Activated T-cell treated with anti-CD3 and anti-CD28 coated beads, Interleukin-2, amount 50 U/mL, for 24 hours (primary cell): ENCODE data around the gene IL1RAP.

Experiments used
- DNase-seq: peaks from one replicate; pipeline ENCODE4 v3.0.0-alpha.2; 2020
- H3K27ac Mint-ChIP-seq: 2 replicates; pipeline ENCODE4 v1.8.0; 2020; ENCODE audit warnings: mild to moderate bottlenecking, mixed read lengths
- H3K27me3 Mint-ChIP-seq: 2 replicates; pipeline ENCODE4 v1.8.0; 2020; ENCODE audit warnings: mixed read lengths
- H3K36me3 Mint-ChIP-seq: 2 replicates; pipeline ENCODE4 v1.8.0; 2020; ENCODE audit warnings: low read depth, mixed read lengths
- H3K4me1 Mint-ChIP-seq: 2 replicates; pipeline ENCODE4 v1.8.0; 2020; ENCODE audit warnings: low read depth, mixed read lengths
- H3K4me3 Mint-ChIP-seq: 2 replicates; pipeline ENCODE4 v1.8.0; 2020; ENCODE audit warnings: mild to moderate bottlenecking, moderate library complexity, mixed read lengths
- H3K9me3 Mint-ChIP-seq: 2 replicates; pipeline ENCODE4 v1.8.0; 2020; ENCODE audit warnings: mixed read lengths

IL1RAP gene

DNA sequence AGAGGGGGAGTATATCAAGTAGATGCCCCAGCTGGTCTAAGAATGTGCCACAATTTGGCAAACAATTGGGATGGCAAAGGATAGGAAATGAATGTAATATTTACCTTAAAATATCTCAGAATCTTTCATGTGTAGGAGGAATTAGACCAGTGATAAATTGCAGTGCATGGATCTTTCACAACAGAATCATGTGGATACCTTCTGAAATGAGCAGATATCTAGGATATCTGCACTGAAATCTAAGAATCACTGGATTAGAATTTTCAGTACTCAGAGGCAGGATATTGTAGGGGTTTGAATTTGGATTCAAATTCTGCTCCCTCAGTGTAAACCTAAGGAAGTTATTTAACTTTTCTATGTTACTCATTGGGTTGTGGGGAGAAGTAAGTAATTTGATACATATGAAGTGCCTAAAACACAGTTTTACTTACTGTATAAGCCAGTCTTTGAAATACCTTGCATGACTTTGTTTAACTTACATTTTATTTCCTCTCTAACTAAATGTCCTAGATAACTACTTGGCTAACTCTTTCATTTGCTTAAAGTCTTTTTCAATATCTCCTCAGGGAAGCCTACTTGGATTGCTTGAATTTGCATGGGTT, 8.8 kb downstream of the IL1RAP start:
- no peak for DNase-seq
- Mint-ChIP-seq H3K36me3 (peaks cover 34% of the 10 kb centered on the region), H3K27me3 (no peaks in the 10 kb centered on the region), H3K4me3 (no peak overlapping the region), H3K4me1 (peaks cover 22% of the 10 kb centered on the region), H3K9me3 (peaks cover 2% of the 10 kb centered on the region), H3K27ac (no peak overlapping the region)

DNA sequence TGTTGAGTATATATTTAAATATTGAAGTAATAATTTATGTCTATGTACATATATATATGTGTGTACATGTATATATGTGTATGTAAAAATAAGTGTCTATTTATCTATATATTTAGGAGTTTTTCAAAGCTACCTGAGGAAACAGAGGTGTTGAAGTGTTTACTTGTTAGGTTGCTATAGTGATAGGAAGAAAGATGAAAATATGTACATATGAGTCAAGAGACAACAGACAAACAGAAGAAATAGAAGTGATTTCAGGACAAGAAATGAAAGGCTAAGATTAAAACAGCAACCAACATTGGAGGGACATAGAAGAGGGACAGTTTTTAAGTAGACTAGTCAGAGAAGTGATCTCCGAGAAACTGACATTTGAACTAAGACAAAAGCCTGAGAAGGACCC, 11.1 kb downstream of the IL1RAP start:
- Mint-ChIP-seq H3K27me3 (no peaks in the 10 kb centered on the region), H3K4me1 (peaks cover 13% of the 10 kb centered on the region), H3K27ac (no peak overlapping the region), H3K36me3 (peaks cover 32% of the 10 kb centered on the region), H3K9me3 (no peaks in the 10 kb centered on the region), H3K4me3 (no peak overlapping the region)
- no peak for DNase-seq

DNA sequence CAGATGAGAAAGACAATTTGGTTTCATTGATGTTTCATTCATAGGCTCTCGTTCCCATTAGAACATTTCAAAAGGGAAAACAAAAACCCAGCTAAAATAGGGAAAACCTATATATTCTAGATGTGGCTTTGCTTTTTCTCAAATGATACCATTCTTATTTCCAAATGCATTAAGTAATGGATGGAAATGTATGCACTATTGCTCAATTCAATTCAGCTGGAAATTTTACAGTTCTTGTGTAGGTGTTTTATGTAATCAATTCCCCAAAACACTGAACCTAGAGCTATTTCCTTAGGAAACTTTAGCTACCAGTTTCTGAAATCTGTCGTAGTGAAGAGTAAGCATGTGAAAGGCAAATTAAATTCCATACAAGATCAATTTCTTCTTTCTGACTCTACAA, 11.7 kb downstream of the IL1RAP start:
- DNase-seq = no peak
- Mint-ChIP-seq H3K36me3 (peaks cover 26% of the 10 kb centered on the region), H3K27me3 (no peaks in the 10 kb centered on the region), H3K9me3 (no peaks in the 10 kb centered on the region), H3K27ac (no peak overlapping the region), H3K4me3 (no peak overlapping the region), H3K4me1 (peaks cover 9% of the 10 kb centered on the region)

DNA sequence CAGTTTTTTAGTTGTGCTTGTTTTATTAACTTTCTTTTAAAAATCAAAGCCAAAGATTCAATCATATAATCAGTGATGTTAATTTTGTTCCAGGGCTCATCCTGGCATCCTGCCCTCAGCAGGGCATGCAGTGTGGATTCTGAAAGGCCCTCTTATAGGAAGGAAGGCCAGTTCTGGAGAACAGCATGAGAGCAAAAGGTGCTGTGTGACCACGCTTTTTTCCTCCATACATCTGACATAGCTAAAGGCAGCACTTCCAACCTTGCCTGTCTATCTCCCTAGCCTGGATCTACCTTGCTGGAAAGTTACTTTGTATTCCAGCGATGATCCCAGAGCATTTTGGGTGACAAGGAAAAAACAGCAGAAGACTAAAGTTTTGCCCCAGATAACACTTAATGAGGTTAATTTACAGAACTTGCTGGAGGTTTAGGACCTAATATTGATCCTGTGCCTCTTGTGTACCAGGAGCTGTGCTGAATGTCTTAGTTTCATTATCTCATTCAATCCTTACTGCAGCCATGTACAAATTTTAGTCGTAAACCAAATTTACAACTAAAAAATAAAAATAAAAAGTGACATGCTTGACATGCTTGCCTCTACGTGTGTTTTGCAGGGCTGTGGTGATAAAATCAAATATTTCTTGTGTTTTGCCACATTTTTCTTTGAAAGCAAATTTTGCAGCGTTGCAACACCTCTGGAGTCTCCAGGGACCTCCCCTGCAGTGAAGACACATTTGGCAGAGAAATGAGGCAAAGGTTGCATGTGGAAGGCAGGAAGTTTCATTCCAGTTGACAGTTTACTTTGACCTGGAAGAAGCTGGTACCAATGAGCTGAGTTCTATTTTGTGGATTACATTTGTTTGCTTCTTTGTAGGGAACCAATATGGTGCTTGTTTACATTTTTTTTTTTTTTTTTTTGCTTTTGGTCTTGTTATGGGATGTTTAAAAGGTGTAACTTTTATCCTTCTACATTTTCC, 13.2 kb downstream of the IL1RAP start:
- no peaks in the 10 kb centered on the region for H3K9me3 Mint-ChIP-seq
- no peak for DNase-seq
- H3K27me3 Mint-ChIP-seq = no peaks in the 10 kb centered on the region
- peaks cover 30% of the 10 kb centered on the region for H3K36me3 Mint-ChIP-seq
- H3K4me3 Mint-ChIP-seq = no peak overlapping the region
- H3K27ac Mint-ChIP-seq = no peak overlapping the region
- peaks cover 9% of the 10 kb centered on the region for H3K4me1 Mint-ChIP-seq

DNA sequence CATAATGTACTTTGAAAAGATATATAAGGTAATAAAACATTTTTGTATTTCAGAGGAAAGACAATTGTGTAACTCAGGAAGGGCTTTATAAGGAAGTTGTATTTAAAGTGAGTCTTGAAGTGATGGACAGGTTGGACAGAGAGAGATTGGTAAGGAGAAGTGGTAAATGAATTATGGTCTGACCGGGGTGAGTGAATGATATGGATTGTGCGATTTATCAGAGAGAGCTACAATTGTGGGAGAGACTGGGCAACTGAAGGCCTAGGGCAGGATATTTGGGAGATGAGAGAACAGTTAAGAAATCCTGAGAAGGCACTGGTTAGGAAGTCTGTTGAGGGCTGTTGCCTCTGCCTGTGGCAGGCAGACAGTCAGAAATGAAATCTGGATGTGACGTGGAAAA, 14.8 kb downstream of the IL1RAP start:
- Mint-ChIP-seq H3K9me3 (no peaks in the 10 kb centered on the region), H3K4me3 (no peak overlapping the region), H3K27me3 (no peaks in the 10 kb centered on the region), H3K4me1 (peaks cover 18% of the 10 kb centered on the region), H3K27ac (no peak overlapping the region), H3K36me3 (peaks cover 38% of the 10 kb centered on the region)
- no peak for DNase-seq

DNA sequence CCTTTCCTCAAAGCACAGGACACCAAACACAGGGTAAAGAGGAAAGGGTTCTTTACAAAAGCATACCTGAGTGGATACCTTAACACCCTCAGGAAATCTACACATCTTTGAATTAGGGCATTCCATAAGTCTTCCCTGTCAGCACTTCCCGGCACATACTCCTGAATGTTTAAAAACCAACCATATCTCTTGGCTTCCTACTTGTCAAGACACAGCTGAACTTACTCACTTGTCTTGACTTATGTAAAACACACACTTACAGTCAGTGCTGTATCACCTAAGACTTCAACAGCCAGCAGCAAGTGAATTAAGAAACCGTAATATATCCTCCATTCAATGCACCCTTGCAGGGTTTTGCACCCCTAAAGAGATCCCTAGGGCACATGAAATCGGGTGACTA, 17.5 kb downstream of the IL1RAP start:
- Mint-ChIP-seq H3K4me3 (no peak overlapping the region), H3K9me3 (no peaks in the 10 kb centered on the region), H3K4me1 (peaks cover 26% of the 10 kb centered on the region), H3K27ac (no peak overlapping the region), H3K36me3 (peaks cover 49% of the 10 kb centered on the region), H3K27me3 (no peaks in the 10 kb centered on the region)
- no peak for DNase-seq

DNA sequence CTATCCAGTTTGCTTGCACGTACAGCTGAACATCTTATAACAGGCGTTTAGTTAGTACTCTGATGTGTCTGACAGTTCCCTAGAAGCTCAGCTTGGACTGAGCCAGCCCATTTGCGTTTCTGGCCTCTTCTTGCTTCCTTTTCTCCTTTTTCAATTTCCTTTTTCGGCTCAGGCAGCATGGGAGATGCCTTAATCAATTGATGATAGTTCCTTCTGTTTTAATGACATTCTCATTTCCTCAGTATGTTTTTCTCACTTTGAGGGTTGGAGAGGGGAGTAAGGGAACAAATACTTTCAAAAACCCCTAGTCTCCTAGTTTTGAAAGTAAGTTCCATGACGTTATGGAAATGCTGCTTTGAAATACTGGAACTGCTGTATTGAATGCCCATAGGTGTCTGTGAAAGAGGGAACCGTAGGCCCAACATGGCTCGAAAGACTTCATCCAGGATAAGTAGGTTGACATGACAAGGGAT, 18.9 kb downstream of the IL1RAP start:
- H3K36me3 Mint-ChIP-seq = peaks cover 43% of the 10 kb centered on the region
- H3K9me3 Mint-ChIP-seq = no peaks in the 10 kb centered on the region

DNA sequence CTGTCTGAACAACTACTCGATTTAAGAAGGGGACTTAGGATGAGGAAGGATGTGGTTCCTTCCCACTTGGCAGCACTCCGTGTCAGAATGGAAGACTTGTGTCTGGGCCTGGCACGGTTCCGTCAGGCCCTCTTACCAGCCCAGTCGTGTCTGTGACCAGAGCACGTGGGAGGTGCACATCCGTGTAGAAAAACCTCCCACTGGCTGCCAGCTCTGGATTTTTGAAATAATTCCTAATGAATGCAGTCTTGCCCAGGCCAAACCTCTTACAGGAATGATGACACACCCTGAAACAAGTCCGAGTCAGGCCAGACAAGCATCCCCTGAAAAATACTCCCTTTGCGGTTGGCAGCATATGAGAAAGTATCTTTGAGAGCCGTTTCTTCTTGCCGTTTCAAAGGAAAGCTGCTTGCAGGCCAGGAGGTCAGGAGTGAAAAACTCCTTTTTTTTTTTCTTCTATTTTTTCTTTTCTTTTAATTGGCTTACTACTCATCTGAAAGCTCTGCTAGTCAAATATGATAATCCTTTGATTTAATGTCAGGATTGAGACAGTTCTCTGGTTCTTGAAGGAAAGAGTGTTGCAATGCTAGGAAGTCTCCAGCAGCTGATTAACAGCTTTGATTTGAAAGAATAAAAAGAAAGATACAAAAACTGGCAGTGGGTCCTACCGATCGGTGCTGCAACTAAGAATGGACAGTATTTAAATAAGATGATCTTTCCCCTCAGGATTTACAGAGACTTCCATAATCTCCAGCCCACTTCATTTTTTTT, 19.8 kb downstream of the IL1RAP start:
- H3K4me3 Mint-ChIP-seq = no peak overlapping the region
- no peak for DNase-seq
- H3K27me3 Mint-ChIP-seq = no peaks in the 10 kb centered on the region
- H3K27ac Mint-ChIP-seq = no peak overlapping the region
- peaks cover 37% of the 10 kb centered on the region for H3K36me3 Mint-ChIP-seq
- no peaks in the 10 kb centered on the region for H3K9me3 Mint-ChIP-seq
- peaks cover 40% of the 10 kb centered on the region for H3K4me1 Mint-ChIP-seq

More for the DNA sequence above, 18.9 kb downstream of the IL1RAP start:
- Mint-ChIP-seq H3K4me3 (no peak overlapping the region), H3K27me3 (no peaks in the 10 kb centered on the region), H3K4me1 (peaks cover 31% of the 10 kb centered on the region), H3K27ac (no peak overlapping the region)
- no peak for DNase-seq

DNA sequence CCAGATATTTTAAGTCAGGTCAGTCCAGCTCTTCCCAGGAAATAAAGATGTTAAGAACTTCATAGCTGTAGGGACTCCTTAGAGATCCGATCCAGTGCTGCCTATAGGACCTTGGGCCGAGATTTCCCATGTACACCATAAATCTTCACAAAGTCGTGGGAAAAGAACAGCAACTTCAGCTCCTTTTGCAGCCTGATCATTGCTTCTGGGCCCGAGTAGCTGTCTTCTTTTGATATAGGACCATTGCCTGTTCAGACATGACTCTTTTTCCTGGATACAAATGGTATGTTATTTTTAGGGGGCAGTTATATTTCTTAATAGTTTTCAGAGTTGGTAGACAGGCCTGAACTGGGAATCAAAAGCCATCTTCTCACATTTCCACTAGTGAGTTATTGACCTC, 20.5 kb downstream of the IL1RAP start:
- Mint-ChIP-seq H3K4me3 (no peak overlapping the region), H3K9me3 (no peaks in the 10 kb centered on the region), H3K27me3 (no peaks in the 10 kb centered on the region), H3K36me3 (peaks cover 34% of the 10 kb centered on the region), H3K4me1 (peaks cover 42% of the 10 kb centered on the region), H3K27ac (no peak overlapping the region)
- no peak for DNase-seq

DNA sequence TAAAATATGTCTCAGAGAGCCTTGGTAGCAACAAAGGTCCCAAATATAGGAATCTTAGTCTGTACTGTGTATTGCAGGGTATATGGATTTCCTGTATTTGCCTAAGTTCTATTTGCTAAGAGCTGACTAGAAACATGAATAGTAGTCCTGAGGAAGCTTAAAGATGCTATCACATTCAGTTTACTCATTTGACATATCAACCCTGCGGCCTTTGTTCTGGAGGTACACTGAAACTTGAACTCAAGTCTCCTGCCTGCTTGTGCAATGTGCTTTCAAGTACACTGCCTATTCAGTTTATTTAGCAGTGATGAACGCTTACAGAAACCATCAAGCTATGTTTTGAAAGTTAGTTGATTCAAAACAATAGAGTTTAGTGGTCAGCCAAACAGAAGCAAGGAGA, 21.1 kb downstream of the IL1RAP start:
- Mint-ChIP-seq H3K4me1 (peaks cover 42% of the 10 kb centered on the region), H3K27ac (no peak overlapping the region), H3K27me3 (no peaks in the 10 kb centered on the region), H3K4me3 (no peak overlapping the region), H3K36me3 (peaks cover 34% of the 10 kb centered on the region), H3K9me3 (no peaks in the 10 kb centered on the region)
- no peak for DNase-seq

DNA sequence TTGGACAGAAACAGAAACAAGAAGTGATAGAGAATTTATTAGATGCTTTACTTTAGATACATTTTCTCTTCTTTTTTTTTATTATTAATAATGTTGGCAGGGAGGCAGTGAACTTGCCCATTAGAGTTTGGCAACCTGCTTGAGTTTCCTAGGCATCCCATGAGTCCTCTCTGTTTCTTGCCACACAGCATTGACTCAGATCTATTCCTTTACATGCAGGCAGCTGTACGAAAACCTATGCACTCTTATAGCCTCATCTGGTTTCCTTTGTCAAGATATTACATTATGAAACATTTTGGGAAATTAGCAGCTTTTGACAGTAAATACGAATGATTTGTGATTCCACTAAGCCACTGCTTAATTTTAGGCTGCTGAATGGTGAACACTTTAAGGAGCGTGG, 23.3 kb downstream of the IL1RAP start:
- Mint-ChIP-seq H3K27ac (no peak overlapping the region), H3K4me1 (peaks cover 50% of the 10 kb centered on the region), H3K4me3 (no peak overlapping the region), H3K9me3 (no peaks in the 10 kb centered on the region), H3K27me3 (no peaks in the 10 kb centered on the region), H3K36me3 (peaks cover 27% of the 10 kb centered on the region)
- DNase-seq = no peak

DNA sequence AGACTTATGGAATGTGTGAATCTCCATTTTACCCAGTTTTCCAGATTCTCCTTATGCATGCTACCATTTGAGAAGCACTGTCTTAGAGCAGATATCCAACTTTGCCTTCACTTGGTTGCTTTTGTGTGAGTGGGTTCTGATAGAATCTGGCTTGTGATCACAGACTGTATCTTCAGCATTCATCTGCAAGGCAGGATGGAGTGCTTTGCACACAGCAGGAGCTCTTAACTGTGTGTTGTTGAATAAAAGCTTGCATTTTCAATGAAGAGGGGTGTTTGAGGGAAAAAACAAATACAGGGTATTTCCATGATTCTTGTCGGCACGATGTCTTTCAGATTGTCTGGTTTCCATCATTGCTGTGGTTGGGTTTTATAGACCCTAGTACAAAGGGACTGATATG, 24.4 kb downstream of the IL1RAP start:
- no peak overlapping the region for H3K27ac Mint-ChIP-seq
- H3K4me1 Mint-ChIP-seq = peaks cover 42% of the 10 kb centered on the region
- DNase-seq = no peak

DNA sequence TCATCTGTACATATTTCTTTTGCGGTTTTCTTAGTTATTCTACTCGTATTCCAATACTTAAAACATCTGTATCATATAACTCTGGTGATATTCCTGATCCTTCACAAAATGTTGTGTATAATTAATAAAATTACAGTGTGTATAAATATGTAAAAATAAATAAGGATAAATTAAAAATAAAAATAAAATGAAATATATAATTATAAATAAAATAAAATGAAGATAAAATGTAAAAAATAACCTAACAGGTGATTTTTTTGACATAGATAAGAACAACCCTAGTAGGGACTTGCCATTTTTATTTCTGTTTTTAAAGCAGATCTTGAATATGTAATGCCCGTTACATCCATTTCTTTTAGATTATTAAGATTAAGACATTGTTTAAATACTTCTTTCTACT, 25.6 kb downstream of the IL1RAP start:
- H3K27ac Mint-ChIP-seq = no peak overlapping the region
- peaks cover 38% of the 10 kb centered on the region for H3K4me1 Mint-ChIP-seq
- no peaks in the 10 kb centered on the region for H3K27me3 Mint-ChIP-seq
- H3K36me3 Mint-ChIP-seq = peaks cover 12% of the 10 kb centered on the region
- no peaks in the 10 kb centered on the region for H3K9me3 Mint-ChIP-seq
- DNase-seq = no peak
- H3K4me3 Mint-ChIP-seq = no peak overlapping the region

More for the DNA sequence above, 24.4 kb downstream of the IL1RAP start:
- Mint-ChIP-seq H3K9me3 (no peaks in the 10 kb centered on the region), H3K27me3 (no peaks in the 10 kb centered on the region), H3K4me3 (no peak overlapping the region), H3K36me3 (peaks cover 19% of the 10 kb centered on the region)

DNA sequence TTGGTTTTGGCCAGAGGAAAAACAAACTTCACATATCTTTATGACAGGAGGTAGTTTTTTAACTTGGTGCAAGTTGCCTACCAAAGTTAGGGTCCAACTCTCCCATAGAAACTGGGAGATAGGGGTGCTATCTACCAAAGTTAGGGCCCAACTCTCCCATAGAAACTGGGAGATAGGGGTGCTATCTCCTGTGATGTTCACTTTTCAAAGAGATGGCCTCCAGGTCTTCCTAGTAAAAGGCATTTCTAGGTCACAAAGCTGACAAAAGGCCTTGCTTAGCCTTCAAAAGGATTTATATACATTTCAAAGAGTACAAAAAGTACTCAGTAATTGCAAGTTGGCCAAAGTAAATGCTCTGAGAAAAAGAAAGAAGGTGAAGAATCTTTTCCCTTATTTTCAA, 27.1 kb downstream of the IL1RAP start:
- Mint-ChIP-seq H3K4me3 (no peak overlapping the region), H3K9me3 (no peaks in the 10 kb centered on the region)

More for the DNA sequence above, 27.1 kb downstream of the IL1RAP start:
- Mint-ChIP-seq H3K4me1 (peaks cover 29% of the 10 kb centered on the region), H3K36me3 (peaks cover 7% of the 10 kb centered on the region), H3K27ac (no peak overlapping the region), H3K27me3 (no peaks in the 10 kb centered on the region)
- no peak for DNase-seq
